WTC11 (cell line): Measurements from ENCODE around the gene MYRF. TPM values are rescaled to one million over a fixed set of nuclear protein-coding genes. Genes with fewer than 3 reads are reported as not detected.

ENCODE experiments used
- ATAC-seq: fragments of 200-7000 bp; cut with Tn5 transposase; 2 replicates; pipeline ENCODE4 v1.10.0; 2021; ENCODE audit warnings: mild to moderate bottlenecking, moderate library complexity
- CTCF ChIA-PET: fragments of 300-600 bp; sonication (Branson Sonifier 250); formaldehyde crosslinking; loops from one replicate; lab custom pipeline; 2021; ENCODE audit warnings: antibody characterized with exemption; lab: Charles Lee
- POLR2A ChIA-PET: fragments of 350-600 bp; sonication (Branson Sonifier 250); formaldehyde crosslinking; loops from one replicate; lab custom pipeline; 2021; ENCODE audit warnings: antibody characterized with exemption; lab: Charles Lee
- DNase-seq: peaks from one replicate; pipeline ENCODE4 v3.0.0; 2021; ENCODE audit warnings: low spot score
- H3K27ac Mint-ChIP-seq: 2 replicates; pipeline ENCODE4 v1.8.0; 2021; ENCODE audit warnings: mixed read lengths
- H3K27me3 Mint-ChIP-seq: 2 replicates; pipeline ENCODE4 v1.8.0; 2021; ENCODE audit warnings: low read depth, mild to moderate bottlenecking, moderate library complexity, mixed read lengths
- H3K36me3 Mint-ChIP-seq: 2 replicates; pipeline ENCODE4 v1.8.0; 2021; ENCODE audit warnings: mixed read lengths
- H3K4me1 Mint-ChIP-seq: 2 replicates; pipeline ENCODE4 v1.8.0; 2022; ENCODE audit warnings: mixed read lengths
- H3K4me3 Mint-ChIP-seq: 2 replicates; pipeline ENCODE4 v1.8.0; 2021; ENCODE audit warnings: mild to moderate bottlenecking, moderate library complexity, mixed read lengths
- H3K9me3 Mint-ChIP-seq: 2 replicates; pipeline ENCODE4 v1.8.0; 2021; ENCODE audit warnings: mixed read lengths
- ATF2 ChIP-seq: sonication (generic); formaldehyde crosslinking; IDR thresholded peaks from 2 replicates; pipeline ENCODE4 v1.8.1; 2022; ENCODE audit warnings: low read depth, missing genetic modification reagents, borderline replicate concordance
- ATF3 ChIP-seq: sonication (generic); formaldehyde crosslinking; conservative IDR thresholded peaks from 2 replicates; pipeline ENCODE4 v1.8.1; 2022; ENCODE audit warnings: mild to moderate bottlenecking, missing genetic modification reagents
- E2F5 ChIP-seq: sonication (generic); formaldehyde crosslinking; IDR thresholded peaks from 2 replicates; pipeline ENCODE4 v1.8.1; 2022; ENCODE audit warnings: mild to moderate bottlenecking, moderate library complexity, missing genetic modification reagents
- FOXK1 ChIP-seq: sonication (generic); formaldehyde crosslinking; IDR thresholded peaks from 2 replicates; pipeline ENCODE4 v1.8.0; 2022; ENCODE audit warnings: mild to moderate bottlenecking, moderate library complexity, missing genetic modification reagents
- GABPB1 ChIP-seq: sonication (generic); formaldehyde crosslinking; IDR thresholded peaks from 2 replicates; pipeline ENCODE4 v1.8.1; 2023; ENCODE audit warnings: mild to moderate bottlenecking, missing genetic modification reagents
- MAX ChIP-seq: sonication (generic); formaldehyde crosslinking; IDR thresholded peaks from 2 replicates; pipeline ENCODE4 v1.8.0; 2022; ENCODE audit warnings: mild to moderate bottlenecking, missing genetic modification reagents
- PRDM15 ChIP-seq: sonication (generic); formaldehyde crosslinking; IDR thresholded peaks from 2 replicates; pipeline ENCODE4 v1.8.0; 2022; ENCODE audit warnings: missing genetic modification reagents
- RORB ChIP-seq: fragments of 250-450 bp; sonication (Bioruptor Pico); IDR thresholded peaks from 2 replicates; pipeline ENCODE4 v1.9.0; 2021; ENCODE audit warnings: mild to moderate bottlenecking
- STAT6 ChIP-seq: sonication (generic); formaldehyde crosslinking; conservative IDR thresholded peaks from 2 replicates; pipeline ENCODE4 v1.8.1; 2023; ENCODE audit warnings: mild to moderate bottlenecking, low read depth, missing genetic modification reagents, moderate library complexity
- TCF7 ChIP-seq: sonication (generic); formaldehyde crosslinking; IDR thresholded peaks from 2 replicates; pipeline ENCODE4 v1.8.0; 2022; ENCODE audit warnings: mild to moderate bottlenecking, low read depth, missing genetic modification reagents, moderate library complexity
- TP53 ChIP-seq: sonication (generic); formaldehyde crosslinking; IDR thresholded peaks from 2 replicates; pipeline ENCODE4 v1.8.1; 2023; ENCODE audit warnings: mild to moderate bottlenecking, missing genetic modification reagents
- ZBTB43 ChIP-seq: sonication (generic); formaldehyde crosslinking; IDR thresholded peaks from 2 replicates; pipeline ENCODE4 v1.8.1; 2023; ENCODE audit warnings: mild to moderate bottlenecking, missing genetic modification reagents
- ZNF281 ChIP-seq: sonication (generic); formaldehyde crosslinking; IDR thresholded peaks from 2 replicates; pipeline ENCODE4 v1.8.0; 2023; ENCODE audit warnings: mild to moderate bottlenecking, missing genetic modification reagents
- ZNF423 ChIP-seq: fragments of 250-450 bp; sonication (Bioruptor Pico); IDR thresholded peaks from 2 replicates; pipeline ENCODE4 v2.1.2; 2022; ENCODE audit warnings: mild to moderate bottlenecking, moderate library complexity
- ZNF425 ChIP-seq: fragments of 250-450 bp; sonication (Bioruptor Pico); conservative IDR thresholded peaks from 2 replicates; pipeline ENCODE4 v1.9.0; 2021; ENCODE audit warnings: mild to moderate bottlenecking
- total RNA-seq: library from RNA; stranded (reverse); gene quantifications from 3 replicates; pipeline ENCODE4 v1.2.3, GENCODE V29; 2021

MYRF gene
- total RNA-seq, 1 experiment from 2014 or later, result 5.9 TPM

- TF ChIP-seq ATF2 (CRISPR knock-in tag) (peak; percentile 68), FOXK1 (0 out of 2 replicates have a peak, but pooled peaks have one; percentile 29), E2F5 (0 out of 2 replicates have a peak, but pooled peaks have one; percentile 36), TCF7 (CRISPR knock-in tag) (no peak), GABPB1 (no peak), MAX (CRISPR knock-in tag) (peak; percentile 67; the same call in 1 of the 2 replicates), TP53 (CRISPR knock-in tag) (peak; percentile 69; the same call in 1 of the 2 replicates), ATF3 (CRISPR knock-in tag) (no peak)
These were observed 33.7 kb upstream of the MYRF start (continued) for GRCh38 chr11:61718621-61719302.

- H3K27me3 Mint-ChIP-seq, result no peaks in the 10 kb centered on the region; the same call in 1 of the 2 replicates
- no peak for ATAC-seq
- peaks cover 36% of the 10 kb centered on the region for H3K4me1 Mint-ChIP-seq
- POLR2A ChIA-PET, result interaction anchor here (2.1 kb wide), 1 partner anchor 10 kb away, joined by 12 read pairs; no protein-coding TSS in a partner anchor
- H3K27ac Mint-ChIP-seq, result no peak overlapping the region
- H3K36me3 Mint-ChIP-seq, result no peaks in the 10 kb centered on the region
- H3K4me3 Mint-ChIP-seq, result no peak overlapping the region
- CTCF ChIA-PET, result interaction anchor here (0.9 to 5.5 kb wide), 10 partner anchors 8 to 237 kb away, joined by 3 to 71 read pairs (median 11); no protein-coding TSS in a partner anchor
- H3K9me3 Mint-ChIP-seq, result no peaks in the 10 kb centered on the region
- no peak for DNase-seq
- TF ChIP-seq PRDM15, result no peak
These were observed 32.5 kb upstream of the MYRF start for GRCh38 chr11:61719978-61720377.

GRCh38 chr11:61720597-61720996 lies 31.8 kb upstream of the MYRF start:
- Mint-ChIP-seq H3K4me1 (peaks cover 36% of the 10 kb centered on the region), H3K27ac (no peak overlapping the region), H3K9me3 (no peaks in the 10 kb centered on the region), H3K36me3 (no peaks in the 10 kb centered on the region), H3K4me3 (no peak overlapping the region), H3K27me3 (no peaks in the 10 kb centered on the region)
- no peak for ATAC-seq
- ChIA-PET POLR2A (no interaction called here), CTCF (interaction anchor here (1.6 to 4.9 kb wide), 2 partner anchors 13 to 27 kb away, joined by 8 to 31 read pairs; no protein-coding TSS in a partner anchor)
- no peak for DNase-seq
- TF ChIP-seq GABPB1 (no peak), RORB (CRISPR knock-in tag) (no peak), ZNF423 (no peak), ZNF281 (CRISPR knock-in tag) (no peak), ZBTB43 (no peak), ZNF425 (CRISPR knock-in tag) (no peak), STAT6 (CRISPR knock-in tag) (no peak)
